T-helper 17 cell (primary cell): ENCODE data around the gene KLHDC3. TPM values are rescaled to one million over a fixed set of nuclear protein-coding genes. Genes with fewer than 3 reads are reported as not detected.

Experiments used
- ATAC-seq: fragments of 150-1000 bp; cut with Tn5 transposase; 2 replicates; pipeline ENCODE4 v1.10.0; 2021; ENCODE audit warnings: mild to moderate bottlenecking, moderate library complexity
- DNase-seq, 3 donors: peaks; one replicate each; pipeline versions ENCODE4 v3.0.0 to v3.0.0-alpha.2; 2020 to 2021
- H3K9me3 ChIP-seq: one replicate; pipeline ENCODE4 v1.7.0; 2013; ENCODE audit warnings: low read length, mild to moderate bottlenecking; ENCODE audit not compliant: control insufficient read depth, poor library complexity, severe bottlenecking
- H3K27ac Mint-ChIP-seq: one replicate; pipeline ENCODE4 v1.8.0; 2022; ENCODE audit warnings: mild to moderate bottlenecking, moderate library complexity, mixed read lengths
- H3K27me3 Mint-ChIP-seq: one replicate; pipeline ENCODE4 v1.8.0; 2022; ENCODE audit warnings: mixed read lengths
- H3K36me3 Mint-ChIP-seq: one replicate; pipeline ENCODE4 v1.8.0; 2022; ENCODE audit warnings: low read depth, mixed read lengths
- H3K4me1 Mint-ChIP-seq: one replicate; pipeline ENCODE4 v1.8.0; 2022; ENCODE audit warnings: mild to moderate bottlenecking, mixed read lengths
- H3K4me3 Mint-ChIP-seq: one replicate; pipeline ENCODE4 v1.8.0; 2022; ENCODE audit warnings: mild to moderate bottlenecking, moderate library complexity, mixed read lengths
- total RNA-seq, 4 donors: library from RNA in 2 of 4; stranded (reverse) in 2 of 4; gene quantifications; one replicate each; pipeline ENCODE4 v1.2.3 and lab custom pipeline; 2022 to 2026

The KLHDC3 gene
- total RNA-seq, 2 donors from 2014 or later = 31.1 TPM

DNA sequence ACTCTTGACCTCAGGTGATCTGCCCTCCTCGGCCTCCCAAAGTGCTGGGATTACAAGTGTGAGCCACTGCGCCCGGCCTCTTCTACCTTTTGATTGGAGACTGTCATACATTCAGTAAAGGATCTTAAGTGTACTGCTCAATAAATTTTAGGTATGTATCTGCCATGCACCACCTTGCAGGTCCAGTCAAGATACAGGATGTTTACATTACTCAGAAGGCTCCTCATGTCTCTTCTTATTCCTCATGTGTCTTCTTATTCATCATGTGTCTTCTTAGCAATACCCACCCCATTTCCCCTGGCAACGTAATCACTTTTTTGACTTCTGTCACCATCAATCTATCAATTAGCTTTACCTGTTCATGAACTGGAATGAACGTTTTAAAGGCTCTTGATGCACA lies 8.2 kb upstream of the KLHDC3 start:
- Mint-ChIP-seq H3K27ac (peak overlapping the region; percentile 75), H3K4me3 (no peak overlapping the region), H3K4me1 (peaks cover 5% of the 10 kb centered on the region), H3K36me3 (peaks cover 4% of the 10 kb centered on the region), H3K27me3 (no peaks in the 10 kb centered on the region)
- ATAC-seq = no peak
- no peak for DNase-seq
- H3K9me3 ChIP-seq = no peaks in the 10 kb centered on the region

DNA sequence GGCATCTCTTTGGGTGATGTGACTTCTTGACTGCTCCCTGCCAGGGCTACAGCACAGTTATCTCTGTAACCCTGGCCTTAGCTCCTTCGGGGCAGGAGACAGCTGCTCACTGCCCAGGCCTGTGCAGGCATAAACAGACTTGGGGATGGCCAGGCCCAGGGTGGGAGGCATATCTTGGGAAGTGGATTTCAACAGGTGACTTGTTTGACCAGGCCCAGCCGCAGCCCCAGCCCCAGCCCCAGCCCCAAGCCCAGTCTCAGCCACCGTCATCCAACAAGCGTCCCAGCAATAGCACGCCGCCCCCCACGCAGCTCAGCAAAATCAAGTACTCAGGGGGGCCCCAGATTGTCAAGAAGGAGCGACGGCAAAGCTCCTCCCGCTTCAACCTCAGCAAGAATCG lies 7.8 kb upstream of the KLHDC3 start:
- Mint-ChIP-seq H3K27ac (peak overlapping the region; percentile 75), H3K4me1 (peaks cover 5% of the 10 kb centered on the region), H3K27me3 (no peaks in the 10 kb centered on the region), H3K4me3 (no peak overlapping the region), H3K36me3 (peaks cover 4% of the 10 kb centered on the region)
- ATAC-seq = no peak
- H3K9me3 ChIP-seq = no peaks in the 10 kb centered on the region
- DNase-seq = no peak

DNA sequence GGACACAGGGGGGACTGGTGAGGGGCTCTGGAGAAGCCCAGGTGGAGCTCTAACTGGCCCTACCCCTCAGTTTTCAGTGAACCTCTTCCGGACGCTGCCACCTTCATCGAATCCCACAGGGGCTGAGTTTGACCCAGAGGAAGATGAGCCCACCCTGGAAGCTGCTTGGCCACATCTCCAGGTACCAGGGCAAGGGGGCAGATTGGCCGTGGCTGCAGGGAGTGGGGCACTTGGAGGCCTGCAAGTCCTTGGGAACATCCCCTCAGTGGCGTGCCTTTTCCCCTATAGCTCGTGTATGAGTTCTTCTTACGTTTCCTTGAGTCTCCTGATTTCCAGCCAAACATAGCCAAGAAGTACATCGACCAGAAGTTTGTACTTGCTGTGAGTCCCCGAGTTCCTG lies 6.9 kb upstream of the KLHDC3 start:
- peaks cover 8% of the 10 kb centered on the region for H3K36me3 Mint-ChIP-seq
- H3K4me1 Mint-ChIP-seq = peaks cover 6% of the 10 kb centered on the region
- no peak for ATAC-seq
- H3K4me3 Mint-ChIP-seq = no peak overlapping the region
- H3K27ac Mint-ChIP-seq = no peak overlapping the region
- no peaks in the 10 kb centered on the region for H3K27me3 Mint-ChIP-seq
- H3K9me3 ChIP-seq = no peaks in the 10 kb centered on the region
- DNase-seq = no peak

DNA sequence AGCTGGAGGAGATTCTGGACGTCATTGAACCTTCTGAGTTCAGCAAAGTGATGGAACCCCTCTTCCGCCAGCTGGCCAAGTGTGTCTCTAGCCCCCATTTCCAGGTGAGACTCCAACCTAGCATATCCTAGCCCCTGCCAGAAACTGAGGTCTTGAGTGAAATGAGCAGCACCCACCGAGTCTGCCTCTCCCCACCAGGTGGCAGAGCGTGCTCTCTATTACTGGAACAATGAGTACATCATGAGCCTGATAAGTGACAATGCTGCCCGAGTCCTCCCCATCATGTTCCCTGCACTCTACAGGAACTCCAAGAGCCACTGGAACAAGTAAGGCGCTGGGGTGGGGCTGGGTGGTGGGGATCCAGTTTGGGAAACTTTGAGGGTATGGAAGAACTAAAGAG lies 4.9 kb upstream of the KLHDC3 start:
- peak in 1 of 3 donors; percentile 25 for DNase-seq
- H3K27ac Mint-ChIP-seq = peak overlapping the region; percentile 63

DNA sequence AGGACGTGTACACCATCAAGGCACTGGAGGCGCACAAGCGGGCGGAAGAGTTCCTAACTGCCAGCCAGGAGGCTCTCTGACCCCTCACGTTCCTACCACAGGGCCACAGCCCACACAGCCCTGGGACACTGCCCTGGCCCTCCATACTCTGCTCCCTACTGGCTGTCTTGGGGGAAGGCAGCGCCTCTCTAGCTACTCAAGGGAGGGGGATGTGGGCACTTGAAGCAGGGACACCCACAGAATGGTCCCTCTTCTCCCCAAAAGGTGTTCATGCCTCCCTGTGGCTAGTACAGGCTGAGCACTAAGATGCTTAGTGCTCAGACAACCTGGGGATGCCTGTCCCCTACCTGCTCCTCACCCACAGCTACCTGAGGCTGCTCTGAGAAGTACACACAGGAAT lies 2.8 kb upstream of the KLHDC3 start:
- no peaks in the 10 kb centered on the region for H3K9me3 ChIP-seq
- Mint-ChIP-seq H3K36me3 (peaks cover 6% of the 10 kb centered on the region), H3K4me1 (peaks cover 34% of the 10 kb centered on the region), H3K27ac (peak overlapping the region; percentile 93), H3K27me3 (no peaks in the 10 kb centered on the region), H3K4me3 (no peak overlapping the region)
- ATAC-seq (no peak), DNase-seq (no peak)

More for the DNA sequence above, 4.9 kb upstream of the KLHDC3 start:
- ATAC-seq = no peak
- H3K36me3 Mint-ChIP-seq = peaks cover 8% of the 10 kb centered on the region
- H3K4me3 Mint-ChIP-seq = no peak overlapping the region
- H3K27me3 Mint-ChIP-seq = no peaks in the 10 kb centered on the region
- H3K9me3 ChIP-seq = no peaks in the 10 kb centered on the region
- peaks cover 23% of the 10 kb centered on the region for H3K4me1 Mint-ChIP-seq

DNA sequence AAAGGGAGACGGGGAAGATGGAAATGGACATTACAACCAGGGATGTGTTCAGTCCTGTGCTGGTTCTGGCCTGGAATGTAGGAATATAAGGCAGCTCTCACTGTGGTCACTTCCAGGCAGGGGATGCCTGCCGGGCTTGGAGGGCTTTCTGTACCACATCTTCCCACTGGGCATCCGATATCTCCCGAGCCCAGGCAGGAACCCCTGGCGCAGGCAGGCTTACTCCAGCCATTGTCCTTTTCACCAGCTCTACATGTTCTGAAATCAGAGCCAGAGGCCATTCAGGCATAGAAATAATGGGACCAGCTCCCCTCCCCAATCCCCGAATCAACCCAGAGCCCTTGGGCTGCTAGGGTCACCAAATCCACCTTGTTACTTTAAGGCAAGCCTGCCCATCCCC lies 1.7 kb upstream of the KLHDC3 start:
- H3K27ac Mint-ChIP-seq = peak overlapping the region; percentile 93
- H3K4me1 Mint-ChIP-seq = peaks cover 36% of the 10 kb centered on the region
- peak overlapping the region; percentile 98 for H3K4me3 Mint-ChIP-seq
- no peak for DNase-seq
- H3K36me3 Mint-ChIP-seq = peaks cover 6% of the 10 kb centered on the region
- H3K27me3 Mint-ChIP-seq = no peaks in the 10 kb centered on the region
- H3K9me3 ChIP-seq = no peaks in the 10 kb centered on the region
- ATAC-seq = no peak

DNA sequence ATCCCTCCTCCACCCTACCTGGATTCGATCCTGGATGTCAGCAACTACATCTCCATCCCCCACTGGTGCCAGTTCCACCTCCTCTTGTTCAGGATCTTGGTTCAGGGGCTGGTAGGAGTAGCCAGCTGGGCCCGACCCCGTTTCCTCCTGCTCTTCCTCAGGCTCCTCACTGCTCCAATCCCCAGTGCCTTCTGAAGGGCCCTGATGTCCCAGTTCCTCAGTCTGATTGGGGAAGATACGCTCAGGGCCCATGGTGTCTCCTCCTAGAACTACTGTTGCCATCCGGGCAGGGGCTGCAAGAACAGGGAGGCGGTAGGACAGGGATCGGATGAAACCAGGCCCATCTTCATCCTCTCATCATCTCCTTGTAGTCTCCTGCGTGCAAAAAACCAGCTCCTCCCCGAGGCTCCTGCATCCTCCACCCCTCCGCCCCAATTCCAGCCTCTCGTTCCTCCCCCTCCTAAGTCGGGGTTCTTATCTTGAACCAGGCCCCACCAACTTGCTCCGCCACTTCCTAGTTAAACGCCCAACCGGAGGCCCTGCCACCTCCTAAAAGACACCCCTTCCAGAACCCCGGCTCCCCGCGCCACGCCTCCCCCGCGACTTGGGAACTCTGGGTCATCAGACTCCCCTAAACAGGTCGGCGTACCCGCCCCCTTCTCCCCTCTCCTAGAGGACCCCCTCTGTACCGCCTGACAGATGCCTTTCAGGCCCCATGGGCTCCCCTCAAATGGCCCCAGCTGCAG lies 779 bp upstream of the KLHDC3 start:
- ATAC-seq = peak; percentile 18
- no peak for DNase-seq
- H3K36me3 Mint-ChIP-seq = peaks cover 6% of the 10 kb centered on the region
- H3K9me3 ChIP-seq = no peaks in the 10 kb centered on the region
- peak overlapping the region; percentile 93 for H3K27ac Mint-ChIP-seq
- no peaks in the 10 kb centered on the region for H3K27me3 Mint-ChIP-seq
- peaks cover 42% of the 10 kb centered on the region for H3K4me1 Mint-ChIP-seq
- H3K4me3 Mint-ChIP-seq = peak overlapping the region; percentile 98

DNA sequence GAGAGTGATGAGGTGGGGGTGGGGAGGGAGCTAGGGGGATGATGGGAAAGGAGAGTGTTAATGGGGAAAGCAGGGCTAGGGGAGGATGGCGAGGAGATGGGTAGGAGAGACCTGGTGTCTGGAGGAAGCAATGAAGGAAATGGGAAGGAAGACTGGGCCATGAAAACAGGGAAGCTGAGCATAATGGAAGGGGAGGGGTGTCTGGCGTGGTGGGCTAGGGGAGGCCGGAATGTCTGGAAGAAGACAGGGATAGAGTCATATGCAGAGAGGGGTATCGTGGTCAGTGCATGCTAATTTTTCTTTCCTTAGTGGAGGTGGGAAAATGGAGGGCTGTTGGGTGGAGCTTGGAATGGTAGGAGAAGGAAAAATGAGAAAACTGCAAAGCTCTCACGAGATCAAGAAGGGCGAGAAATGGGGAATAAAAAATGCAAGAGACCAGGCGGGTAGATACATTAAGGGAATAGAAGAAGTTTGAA lies 423 bp downstream of the KLHDC3 start:
- H3K4me1 Mint-ChIP-seq = peaks cover 45% of the 10 kb centered on the region
- peak overlapping the region; percentile 98 for H3K4me3 Mint-ChIP-seq
- H3K27me3 Mint-ChIP-seq = no peaks in the 10 kb centered on the region
- H3K36me3 Mint-ChIP-seq = peaks cover 8% of the 10 kb centered on the region
- DNase-seq (no peak), ATAC-seq (no peak)
- no peaks in the 10 kb centered on the region for H3K9me3 ChIP-seq
- H3K27ac Mint-ChIP-seq = peak overlapping the region; percentile 93

DNA sequence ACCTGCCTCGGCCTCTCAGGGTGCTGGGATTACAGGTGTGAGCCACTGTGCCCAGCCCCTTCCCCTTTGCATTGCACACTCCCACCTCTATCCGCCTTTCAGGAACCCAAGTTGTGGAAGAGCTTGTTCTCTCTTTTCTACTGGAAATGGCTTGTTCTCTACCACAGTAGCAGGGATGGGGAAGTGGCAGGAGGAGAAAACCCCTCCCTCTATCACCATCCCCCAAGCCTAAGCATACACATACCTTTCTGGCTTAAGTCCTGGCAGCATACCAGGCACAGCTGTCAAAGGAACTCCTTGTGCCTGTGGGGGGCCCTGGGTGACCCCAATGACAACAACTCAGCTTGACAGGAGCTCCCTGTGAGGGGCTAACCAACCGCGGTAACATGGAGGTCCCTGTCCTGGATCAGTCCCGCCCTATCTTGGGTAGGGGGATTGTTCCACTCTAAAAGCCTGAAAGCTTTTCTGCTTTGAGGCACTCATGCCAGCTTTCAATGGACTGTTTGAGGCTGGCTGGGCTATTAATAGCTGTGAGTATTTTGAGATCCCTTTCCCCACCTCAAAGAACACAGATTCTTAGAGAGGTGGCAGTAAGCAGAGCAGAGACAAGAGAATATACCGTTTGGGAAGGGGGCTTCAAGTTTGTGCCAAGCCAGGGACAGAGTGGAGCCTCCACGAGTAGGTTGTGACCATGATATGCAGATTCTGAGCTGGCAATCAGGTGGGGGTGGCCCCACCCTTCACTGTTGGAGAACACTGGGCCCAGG lies 2.3 kb downstream of the KLHDC3 start:
- H3K27me3 Mint-ChIP-seq = no peaks in the 10 kb centered on the region
- ATAC-seq = no peak
- H3K9me3 ChIP-seq = no peaks in the 10 kb centered on the region
- peak overlapping the region; percentile 58 for H3K4me3 Mint-ChIP-seq
- peaks cover 5% of the 10 kb centered on the region for H3K36me3 Mint-ChIP-seq
- peaks cover 48% of the 10 kb centered on the region for H3K4me1 Mint-ChIP-seq
- DNase-seq = no peak
- peak overlapping the region; percentile 86 for H3K27ac Mint-ChIP-seq

DNA sequence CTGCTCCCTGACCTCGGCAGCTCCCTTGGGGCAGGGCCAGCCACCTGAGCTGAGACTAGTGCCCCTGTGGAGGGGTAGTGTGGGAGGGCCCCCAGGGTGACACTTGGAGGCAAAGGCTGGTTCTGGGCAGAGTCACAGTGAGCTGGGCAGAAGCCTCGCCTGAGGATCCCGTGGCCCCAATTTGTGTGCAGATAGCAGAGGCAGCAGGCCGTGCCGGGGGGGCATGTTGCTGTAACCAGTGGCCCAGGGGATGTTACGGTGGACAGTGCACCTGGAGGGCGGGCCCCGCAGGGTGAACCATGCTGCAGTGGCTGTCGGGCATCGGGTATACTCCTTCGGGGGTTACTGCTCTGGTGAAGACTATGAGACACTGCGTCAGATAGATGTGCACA lies 2.9 kb downstream of the KLHDC3 start:
- H3K27me3 Mint-ChIP-seq = no peaks in the 10 kb centered on the region
- no peaks in the 10 kb centered on the region for H3K9me3 ChIP-seq
- H3K4me1 Mint-ChIP-seq = peaks cover 50% of the 10 kb centered on the region
- DNase-seq (no peak), ATAC-seq (no peak)
- H3K4me3 Mint-ChIP-seq = no peak overlapping the region
- H3K36me3 Mint-ChIP-seq = peaks cover 2% of the 10 kb centered on the region
- H3K27ac Mint-ChIP-seq = no peak overlapping the region

DNA sequence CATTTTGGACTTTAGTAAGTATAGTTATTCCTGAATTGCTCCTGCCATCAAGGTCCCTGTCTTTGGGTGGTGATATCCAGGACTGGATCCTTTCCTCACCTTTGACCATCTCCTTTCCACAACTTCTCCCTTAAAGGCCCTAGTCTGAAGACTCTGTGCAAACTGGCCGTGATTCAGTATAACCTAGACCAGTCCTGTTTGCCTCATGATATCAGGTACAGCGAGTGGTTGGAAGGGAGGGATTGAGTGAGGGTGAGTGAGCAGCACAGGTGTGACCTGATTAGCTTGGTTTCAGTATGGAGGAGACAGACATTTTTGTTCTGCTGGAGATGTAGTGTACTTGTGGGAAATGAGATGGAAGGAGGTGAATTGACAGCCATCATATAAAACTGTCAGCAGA lies 5.1 kb downstream of the KLHDC3 start:
- Mint-ChIP-seq H3K4me3 (no peak overlapping the region), H3K4me1 (peaks cover 31% of the 10 kb centered on the region)
- no peak for ATAC-seq

DNA sequence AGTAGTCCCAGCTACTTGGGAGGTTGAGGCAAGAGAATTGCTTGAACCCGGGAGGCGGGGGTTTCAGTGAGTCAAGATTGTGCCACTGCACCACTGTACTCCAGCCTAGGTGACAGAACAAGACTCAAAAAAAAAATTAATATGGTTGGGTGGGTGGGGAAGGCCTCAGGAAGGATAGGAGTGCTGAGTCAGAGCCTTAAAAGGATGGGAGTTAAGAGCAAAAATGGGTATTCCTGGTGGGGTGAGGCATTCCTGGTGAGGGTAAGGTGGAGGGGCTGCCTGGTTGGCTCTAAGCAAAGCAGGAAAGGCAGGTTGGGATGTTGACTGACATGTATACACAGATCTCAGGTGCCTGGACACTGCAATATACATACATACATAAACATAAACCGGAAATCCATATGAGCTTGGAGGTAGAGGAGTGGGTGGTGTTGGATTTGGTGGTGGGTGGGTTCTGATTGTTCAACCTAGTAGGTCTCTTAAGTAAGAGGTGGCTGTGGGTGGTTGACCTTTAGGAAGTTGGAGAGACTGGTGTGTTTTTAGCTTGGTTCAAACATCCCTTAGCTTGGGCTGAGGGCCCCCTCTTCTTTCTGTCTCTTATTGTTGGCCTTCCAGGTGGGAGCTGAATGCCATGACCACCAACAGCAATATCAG lies 6.1 kb downstream of the KLHDC3 start:
- no peaks in the 10 kb centered on the region for H3K9me3 ChIP-seq
- ATAC-seq (no peak), DNase-seq (no peak)
- H3K27ac Mint-ChIP-seq = peak overlapping the region; percentile 82
- H3K4me3 Mint-ChIP-seq = peak overlapping the region; percentile 75
- no peaks in the 10 kb centered on the region for H3K27me3 Mint-ChIP-seq
- H3K36me3 Mint-ChIP-seq = peaks cover 7% of the 10 kb centered on the region
- peaks cover 29% of the 10 kb centered on the region for H3K4me1 Mint-ChIP-seq

More for the DNA sequence above, 5.1 kb downstream of the KLHDC3 start:
- Mint-ChIP-seq H3K27ac (peak overlapping the region; percentile 82), H3K36me3 (peaks cover 3% of the 10 kb centered on the region), H3K27me3 (no peaks in the 10 kb centered on the region)
- no peak for DNase-seq
- no peaks in the 10 kb centered on the region for H3K9me3 ChIP-seq

DNA sequence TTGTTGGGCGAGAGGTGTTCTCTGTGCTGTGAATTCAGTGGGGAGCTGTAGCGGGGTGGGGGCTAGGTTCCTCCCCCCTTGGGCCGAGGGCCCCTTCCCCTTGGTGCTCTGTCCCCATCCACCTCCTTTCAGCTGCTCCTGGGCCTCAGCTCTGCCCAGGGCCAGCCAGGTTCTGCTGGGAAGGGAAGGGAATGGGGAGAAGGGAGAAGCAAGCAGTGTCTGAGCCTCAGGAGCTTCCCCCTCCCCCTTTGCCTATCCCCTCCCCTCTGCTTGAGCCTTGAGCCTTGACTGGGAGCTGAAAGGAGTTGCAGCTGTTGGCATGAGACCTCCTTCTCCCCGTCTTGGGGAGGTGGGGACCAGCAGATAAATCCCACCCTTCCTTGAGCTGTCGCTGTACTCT lies 6.8 kb downstream of the KLHDC3 start:
- Mint-ChIP-seq H3K36me3 (peaks cover 7% of the 10 kb centered on the region), H3K4me3 (peak overlapping the region; percentile 95), H3K27me3 (no peaks in the 10 kb centered on the region), H3K4me1 (peaks cover 28% of the 10 kb centered on the region), H3K27ac (peak overlapping the region; percentile 11)
- no peak for DNase-seq
- no peaks in the 10 kb centered on the region for H3K9me3 ChIP-seq
- no peak for ATAC-seq
